ENCODE data around the gene TRABD2B.

- TF ChIP-seq CTCF (IDR thresholded peaks at IDR 0.05): no peak
- TF ChIP-seq ZFX (IDR thresholded peaks at IDR 0.05; ENCODE audit: borderline replicate concordance): no peak
Measured at GRCh38 chr1:47934243-47934805, 62.9 kb downstream of the TRABD2B start.
